ENCODE data around the gene C5orf34.
A peak's percentile ranks its signal among the peaks of the same experiment; 100 is the strongest.

DNA sequence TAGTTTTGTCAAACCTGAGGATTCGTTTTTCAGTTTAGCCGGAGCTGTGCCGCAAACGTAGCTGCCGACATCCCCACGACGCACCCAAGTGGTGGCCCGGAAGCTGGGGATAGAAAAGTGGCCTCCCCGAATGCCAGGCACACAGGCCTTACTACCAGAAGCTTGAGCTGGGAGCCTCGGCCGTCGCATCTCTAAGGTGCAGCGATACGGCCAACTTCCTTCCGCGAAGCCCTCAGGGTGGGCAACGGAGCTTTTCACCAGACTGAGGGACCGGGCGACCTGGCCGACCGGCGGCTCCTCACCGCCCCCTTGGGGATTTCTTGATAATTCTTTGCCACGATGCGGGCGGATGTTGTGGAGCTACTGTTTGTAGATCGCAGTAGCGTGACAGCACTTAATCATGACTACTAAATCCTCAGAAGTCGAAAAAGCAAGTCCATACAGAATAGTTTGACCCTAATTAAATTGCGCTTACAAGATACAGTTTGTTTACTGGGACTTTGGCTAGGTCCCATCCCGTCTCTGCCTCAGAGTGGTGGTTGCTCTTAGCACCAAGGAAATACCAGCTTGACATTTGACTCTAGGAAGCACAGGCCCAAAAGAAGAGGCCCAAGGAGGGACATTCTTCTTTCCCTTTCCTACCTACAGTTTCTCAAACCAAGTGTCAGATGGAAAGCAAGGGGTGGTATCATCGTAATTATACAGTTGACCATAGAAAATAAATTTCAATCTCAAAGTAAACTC is 30.7 kb downstream of the C5orf34 start:
- TF ChIP-seq POLR2A (IDR thresholded peaks at IDR 0.05) = no peak
- TF ChIP-seq, protein P1, sequence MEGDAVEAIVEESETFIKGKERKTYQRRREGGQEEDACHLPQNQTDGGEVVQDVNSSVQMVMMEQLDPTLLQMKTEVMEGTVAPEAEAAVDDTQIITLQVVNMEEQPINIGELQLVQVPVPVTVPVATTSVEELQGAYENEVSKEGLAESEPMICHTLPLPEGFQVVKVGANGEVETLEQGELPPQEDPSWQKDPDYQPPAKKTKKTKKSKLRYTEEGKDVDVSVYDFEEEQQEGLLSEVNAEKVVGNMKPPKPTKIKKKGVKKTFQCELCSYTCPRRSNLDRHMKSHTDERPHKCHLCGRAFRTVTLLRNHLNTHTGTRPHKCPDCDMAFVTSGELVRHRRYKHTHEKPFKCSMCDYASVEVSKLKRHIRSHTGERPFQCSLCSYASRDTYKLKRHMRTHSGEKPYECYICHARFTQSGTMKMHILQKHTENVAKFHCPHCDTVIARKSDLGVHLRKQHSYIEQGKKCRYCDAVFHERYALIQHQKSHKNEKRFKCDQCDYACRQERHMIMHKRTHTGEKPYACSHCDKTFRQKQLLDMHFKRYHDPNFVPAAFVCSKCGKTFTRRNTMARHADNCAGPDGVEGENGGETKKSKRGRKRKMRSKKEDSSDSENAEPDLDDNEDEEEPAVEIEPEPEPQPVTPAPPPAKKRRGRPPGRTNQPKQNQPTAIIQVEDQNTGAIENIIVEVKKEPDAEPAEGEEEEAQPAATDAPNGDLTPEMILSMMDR (IDR thresholded peaks at IDR 0.05) = peak; percentile 56 to 75 (median 67)
